ENCODE measurements around the gene CFAP43.

The CFAP43 gene, protein sequence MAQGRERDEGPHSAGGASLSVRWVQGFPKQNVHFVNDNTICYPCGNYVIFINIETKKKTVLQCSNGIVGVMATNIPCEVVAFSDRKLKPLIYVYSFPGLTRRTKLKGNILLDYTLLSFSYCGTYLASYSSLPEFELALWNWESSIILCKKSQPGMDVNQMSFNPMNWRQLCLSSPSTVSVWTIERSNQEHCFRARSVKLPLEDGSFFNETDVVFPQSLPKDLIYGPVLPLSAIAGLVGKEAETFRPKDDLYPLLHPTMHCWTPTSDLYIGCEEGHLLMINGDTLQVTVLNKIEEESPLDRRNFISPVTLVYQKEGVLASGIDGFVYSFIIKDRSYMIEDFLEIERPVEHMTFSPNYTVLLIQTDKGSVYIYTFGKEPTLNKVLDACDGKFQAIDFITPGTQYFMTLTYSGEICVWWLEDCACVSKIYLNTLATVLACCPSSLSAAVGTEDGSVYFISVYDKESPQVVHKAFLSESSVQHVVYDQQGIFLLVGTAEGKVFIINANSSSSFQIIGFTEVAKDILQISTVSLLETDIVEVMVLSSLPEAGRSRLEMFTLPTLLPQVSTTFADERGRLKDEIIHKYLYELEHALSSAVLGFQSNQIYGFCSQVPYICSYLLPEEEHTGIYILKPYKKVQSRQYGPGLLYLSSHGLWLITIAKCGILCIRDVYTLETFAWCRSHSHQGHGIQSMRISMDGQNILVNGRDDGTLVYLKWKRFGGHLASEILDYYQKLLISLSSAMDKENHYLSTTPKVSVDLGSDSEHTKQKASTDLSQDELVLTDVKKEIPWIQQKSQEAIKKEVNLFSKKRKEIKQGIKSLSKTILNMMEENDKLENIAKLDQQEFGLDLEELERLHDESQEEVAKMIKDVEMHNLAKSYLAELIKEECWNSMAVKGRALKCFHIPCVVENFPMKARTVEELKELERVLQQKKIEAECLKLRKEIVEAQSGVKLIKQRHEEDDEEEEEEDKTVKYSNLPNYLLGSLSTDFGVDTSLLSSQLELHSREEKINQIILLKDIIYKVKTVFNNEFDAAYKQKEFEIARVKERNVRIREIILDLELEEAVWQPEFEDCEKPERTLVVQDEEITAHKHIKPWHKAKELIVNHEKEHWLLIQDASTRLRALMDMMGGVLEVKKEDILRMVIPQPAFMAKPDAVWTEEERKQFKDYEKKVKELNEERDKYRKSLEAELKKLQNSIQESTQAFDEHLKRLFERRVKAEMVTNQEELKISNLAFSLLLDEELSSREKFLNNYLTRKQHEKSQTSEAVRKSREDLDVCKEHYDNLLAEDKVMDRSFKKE (N-terminal part only)

DNA sequence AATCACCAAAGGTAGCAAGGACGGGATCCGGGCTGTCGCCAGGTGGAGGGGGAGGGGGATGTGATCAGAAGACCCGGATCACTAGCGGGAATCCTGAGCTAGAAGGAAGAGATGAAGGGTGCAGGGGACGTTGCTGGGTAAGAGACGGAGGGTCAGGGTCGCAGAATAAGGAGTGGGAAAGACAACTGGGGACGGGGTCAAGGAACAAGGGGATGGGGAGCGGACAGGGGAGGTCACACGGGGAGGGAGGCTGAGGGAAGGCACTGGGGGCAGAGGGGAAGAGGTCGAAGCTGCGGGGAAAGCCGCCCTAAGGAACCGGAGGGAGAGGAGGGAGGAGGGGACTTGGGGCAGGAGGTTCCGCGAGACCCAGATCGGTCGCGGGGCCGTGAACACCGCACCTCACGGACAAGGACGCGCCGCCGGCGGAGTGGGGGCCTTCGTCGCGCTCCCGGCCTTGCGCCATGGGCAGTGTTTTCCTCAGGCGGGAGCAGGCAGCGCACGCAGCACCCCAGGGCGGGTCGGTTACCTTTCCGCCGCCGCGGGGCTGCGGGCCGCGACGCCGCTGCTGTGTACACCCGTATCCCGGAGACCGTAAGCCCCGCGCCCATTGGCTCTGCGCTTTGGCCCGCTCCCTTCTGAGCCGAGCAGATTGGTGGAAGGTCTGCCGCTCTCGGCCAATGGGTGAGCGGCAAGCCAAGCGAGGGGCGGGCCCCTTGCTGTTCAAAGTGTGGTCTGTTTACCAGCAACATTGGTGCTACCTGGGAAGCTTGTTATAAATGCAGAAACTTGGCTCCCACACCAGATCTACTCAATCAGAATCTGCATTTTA lies at the start of gene CFAP43:
CFAP43 (minus strand) TSS at position 581 of the 829 bp plus-strand sequence; CDS start at position 463, 118 bp downstream.
- DNase-seq (ENCODE audit: low read depth), result peak; percentile 98

GRCh38 chr10:104281694-104282093 lies 49.5 kb upstream of the CFAP43 start:
- no peak for DNase-seq (ENCODE audit: low read depth)

DNA sequence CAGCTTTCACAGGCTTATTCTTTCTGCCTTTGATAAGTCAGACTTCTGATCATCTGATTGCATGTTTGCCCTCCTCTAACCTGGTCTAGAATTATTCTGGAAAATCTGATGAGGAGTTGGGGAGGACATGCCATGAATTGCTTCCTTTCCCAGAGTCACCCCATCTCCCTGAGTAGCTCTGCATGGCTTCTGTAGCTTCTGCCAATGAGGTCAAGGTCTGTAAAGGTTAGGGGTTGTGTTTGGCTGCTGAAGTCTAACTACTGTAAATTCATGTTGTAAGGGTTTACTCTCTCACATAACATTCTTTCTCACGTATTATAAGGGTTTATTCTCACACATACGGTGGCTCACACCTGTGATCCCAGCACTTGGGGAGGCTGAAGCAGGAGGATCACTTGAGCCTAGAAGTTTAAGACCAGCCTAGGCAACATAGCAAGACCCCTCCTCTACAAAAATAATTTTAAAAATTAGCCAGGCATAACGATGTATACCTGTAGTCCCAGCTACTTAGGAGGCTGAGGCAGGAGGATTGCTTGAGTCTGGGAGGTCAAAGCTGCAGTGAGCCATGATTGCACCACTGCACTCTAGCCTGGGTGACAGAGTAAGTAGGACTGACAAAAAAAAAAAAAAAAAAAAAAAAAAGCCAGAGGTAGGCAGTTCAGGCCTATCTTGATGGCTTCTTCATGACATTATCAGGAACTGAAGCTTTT lies 47.5 kb upstream of the CFAP43 start:
- no peak for DNase-seq (ENCODE audit: low read depth)

GRCh38 chr10:104277785-104278184 lies 45.6 kb upstream of the CFAP43 start:
- DNase-seq (ENCODE audit: low read depth), result no peak

GRCh38 chr10:104276192-104276591 lies 44.0 kb upstream of the CFAP43 start:
- no peak for DNase-seq (ENCODE audit: low read depth)

GRCh38 chr10:104274762-104275721 lies 42.9 kb upstream of the CFAP43 start:
- peak; percentile 16 for DNase-seq (ENCODE audit: low read depth)

- DNase-seq (ENCODE audit: low read depth), result no peak
These were observed 41.9 kb upstream of the CFAP43 start for GRCh38 chr10:104273899-104274575.

DNA sequence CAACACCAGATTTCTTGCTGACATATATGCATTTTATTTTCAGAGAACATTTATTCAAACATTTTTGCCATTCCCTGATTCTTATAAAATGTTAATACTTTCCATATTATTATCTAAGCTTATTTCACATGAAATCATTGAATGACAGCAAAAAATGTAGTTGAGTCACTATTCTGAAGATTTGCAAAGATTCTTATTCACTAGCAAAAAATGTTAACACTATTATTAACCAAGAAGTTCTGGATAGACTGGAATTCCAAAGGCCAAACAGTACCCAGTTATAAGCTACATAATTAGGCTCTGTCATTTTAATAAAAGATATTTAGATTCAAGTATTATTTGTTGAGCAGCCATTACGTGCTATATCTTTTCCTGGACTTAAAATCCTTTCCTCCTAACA lies 41.1 kb upstream of the CFAP43 start:
- DNase-seq (ENCODE audit: low read depth), result no peak

GRCh38 chr10:104268713-104269645 lies 36.8 kb upstream of the CFAP43 start, which contains the start of gene GSTO2:
TSS of gene GSTO2 (plus strand) at chr10:104269184. CDS start at chr10:104274916, 5,732 bp downstream.
- peak; percentile 97 for DNase-seq (ENCODE audit: low read depth)

GRCh38 chr10:104268405-104268712 lies 36.2 kb upstream of the CFAP43 start:
- no peak for DNase-seq (ENCODE audit: low read depth)

GRCh38 chr10:104267721-104268404 lies 35.7 kb upstream of the CFAP43 start:
- no peak for DNase-seq (ENCODE audit: low read depth)

DNA sequence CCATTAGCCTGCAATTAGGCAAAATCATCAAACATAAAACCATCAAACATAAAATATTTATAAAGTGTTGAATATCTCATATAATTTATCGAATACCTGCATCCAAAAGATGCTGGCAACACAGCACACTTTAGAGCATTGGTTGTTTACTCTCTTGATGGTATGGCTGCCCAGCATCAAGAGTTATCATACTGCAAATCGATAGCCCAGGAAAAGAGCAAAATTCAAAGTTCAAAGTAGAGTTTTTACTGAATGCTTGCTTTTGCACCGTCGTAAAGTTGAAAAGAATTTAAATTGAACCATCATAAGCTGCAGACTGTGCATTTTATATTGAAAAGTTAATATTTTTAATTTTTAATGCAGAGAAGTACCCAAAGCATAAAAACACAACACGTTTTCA lies 32.6 kb upstream of the CFAP43 start:
- no peak for DNase-seq (ENCODE audit: low read depth)

DNA sequence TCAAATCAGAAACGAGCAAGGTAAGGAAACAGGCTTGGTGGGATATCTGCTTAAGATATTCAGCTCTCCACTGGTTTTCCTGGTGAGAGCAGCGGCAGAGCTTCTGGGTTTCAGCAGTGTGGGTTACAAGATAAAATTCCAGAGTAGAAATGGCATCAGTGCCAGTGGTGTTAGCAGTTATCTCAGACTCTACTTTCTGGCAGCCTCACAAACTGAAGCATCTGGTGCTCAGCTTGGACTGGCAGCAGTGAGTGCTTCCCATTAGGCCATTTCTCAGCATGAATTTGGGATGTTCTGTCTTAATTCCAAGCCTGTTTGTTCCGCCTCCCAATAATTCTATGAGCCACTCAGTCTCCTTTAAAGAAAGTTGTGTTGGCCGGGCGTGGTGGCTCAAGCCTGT lies 29.9 kb upstream of the CFAP43 start:
- no peak for DNase-seq (ENCODE audit: low read depth)

DNA sequence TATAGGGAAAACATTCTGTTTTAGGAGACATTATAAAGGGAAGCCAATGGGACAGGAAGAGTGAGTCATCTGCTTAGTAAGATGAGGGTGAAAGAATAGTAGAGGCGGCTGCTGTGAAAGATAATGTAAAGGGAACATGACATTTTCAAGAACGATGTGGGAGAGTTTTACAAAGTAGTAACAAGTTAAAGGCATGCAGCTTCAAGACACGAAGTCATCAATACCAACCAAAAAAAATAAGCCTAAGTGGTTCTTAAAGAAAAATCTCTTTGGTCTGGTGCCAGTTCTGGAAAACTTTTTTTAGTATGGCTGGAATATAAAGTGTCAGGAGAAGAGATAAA lies 28.6 kb upstream of the CFAP43 start:
- no peak for DNase-seq (ENCODE audit: low read depth)

DNA sequence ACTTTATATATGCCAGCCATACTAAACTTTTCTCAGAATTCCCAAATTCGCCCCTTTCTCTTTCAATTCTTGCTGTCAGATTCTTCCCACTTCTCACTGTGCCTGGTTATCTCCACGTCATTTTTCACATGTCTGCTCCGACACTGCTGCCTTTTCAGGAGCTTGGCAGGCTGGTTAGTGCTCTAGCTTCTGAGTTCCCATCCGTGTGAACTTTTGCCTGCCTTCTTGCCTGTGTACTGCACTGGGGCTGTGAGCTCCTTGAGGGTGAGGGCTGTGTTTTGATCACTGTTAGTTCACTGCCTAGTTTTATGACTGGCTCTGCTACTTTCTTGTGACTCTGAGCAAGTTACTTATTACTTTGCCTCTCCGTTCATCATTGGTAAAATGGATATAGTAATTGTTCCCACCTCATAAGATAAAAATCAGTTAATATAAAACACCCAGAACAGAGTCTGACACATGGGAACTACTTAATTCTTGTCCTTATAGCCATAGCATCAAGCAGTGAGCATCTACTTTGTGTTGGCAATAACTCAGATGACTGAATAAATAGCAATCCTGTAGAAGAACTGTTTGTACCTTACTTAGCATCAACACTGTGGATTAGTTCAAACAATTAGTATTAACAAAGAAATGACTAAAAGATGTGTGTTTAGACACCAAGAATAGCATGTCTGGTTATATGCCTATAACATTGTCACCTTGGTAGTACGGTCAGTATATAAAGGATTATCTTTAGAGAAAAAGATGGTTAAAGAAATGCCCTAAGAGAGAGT lies 28.0 kb upstream of the CFAP43 start:
- no peak for DNase-seq (ENCODE audit: low read depth)

GRCh38 chr10:104259456-104259855 lies 27.3 kb upstream of the CFAP43 start:
- DNase-seq (ENCODE audit: low read depth), result no peak

Data from stimulated activated CD8-positive, alpha-beta memory T cell treated with anti-CD3 and anti-CD28 coated beads, Interleukin-4, amount 100 ng/mL, for 24 hours (primary cell).